Activated CD8-positive, alpha-beta memory T cell treated with anti-CD3 and anti-CD28 coated beads for 36 hours (primary cell): ENCODE measurements around the gene UGGT1. TPM values are rescaled to one million over a fixed set of nuclear protein-coding genes. Genes with fewer than 3 reads are reported as not detected.

Source experiments
- CTCF ChIA-PET: fragments of 350-600 bp; sonication (Branson Sonifier 250); formaldehyde crosslinking; loops from one replicate; lab custom pipeline; 2021; ENCODE audit warnings: antibody characterized with exemption; lab: Charles Lee
- POLR2A ChIA-PET: fragments of 350-600 bp; sonication (Branson Sonifier 250); formaldehyde crosslinking; loops from one replicate; lab custom pipeline; 2021; ENCODE audit warnings: antibody characterized with exemption; lab: Charles Lee
- total RNA-seq, 2 experiments: library from RNA; stranded (reverse); gene quantifications; one replicate each; pipeline ENCODE4 v1.2.3, GENCODE V29; 2021

The UGGT1 gene
- total RNA-seq: 10 to 100 TPM; 54.1 to 55.6 TPM

- ChIA-PET POLR2A (interaction anchor here (0.6 to 1.7 kb wide), 6 partner anchors 12 to 797 kb away, joined by 3 to 7 read pairs (median 4); partner anchors contain the start of genes ERCC3, IWS1, SAP130 and SFT2D3), CTCF (interaction anchor here (0.5 to 1.5 kb wide), 3 partner anchors 10 to 87 kb away, joined by 3 read pairs; no protein-coding TSS in a partner anchor)
Measured at GRCh38 chr2:128090945-128091725, at the start of gene UGGT1. Gene UGGT1 (plus strand): TSS chr2:128091200. CDS start chr2:128091358, 158 bp downstream.

- CTCF ChIA-PET: no interaction called here
Measured at GRCh38 chr2:128041561-128041960, 49.4 kb upstream of the UGGT1 start.

GRCh38 chr2:128043041-128043440, 48.0 kb upstream of the UGGT1 start:
- POLR2A ChIA-PET: no interaction called here
- CTCF ChIA-PET: no interaction called here

More at GRCh38 chr2:128041561-128041960, 49.4 kb upstream of the UGGT1 start:
- POLR2A ChIA-PET: no interaction called here

GRCh38 chr2:128053331-128053730, 37.7 kb upstream of the UGGT1 start:
- ChIA-PET POLR2A (no interaction called here), CTCF (interaction anchor here (1.6 kb wide), 1 partner anchor 10 kb away, joined by 4 read pairs; no protein-coding TSS in a partner anchor)

GRCh38 chr2:128054104-128054885, 36.7 kb upstream of the UGGT1 start:
- ChIA-PET CTCF (interaction anchor here (0.6 to 0.7 kb wide), 2 partner anchors 47 to 134 kb away, joined by 3 to 4 read pairs; no protein-coding TSS in a partner anchor), POLR2A (no interaction called here)

GRCh38 chr2:128057334-128057733, 33.7 kb upstream of the UGGT1 start:
- ChIA-PET POLR2A (no interaction called here), CTCF (no interaction called here)

GRCh38 chr2:128058114-128058513, 32.9 kb upstream of the UGGT1 start:
- ChIA-PET POLR2A (no interaction called here), CTCF (no interaction called here)

- CTCF ChIA-PET: no interaction called here
- POLR2A ChIA-PET: no interaction called here
Measured at GRCh38 chr2:128062571-128062970, 28.4 kb upstream of the UGGT1 start.

- POLR2A ChIA-PET: no interaction called here
- CTCF ChIA-PET: interaction anchor here (0.7 kb wide), 1 partner anchor 350 kb away, joined by 3 read pairs; no protein-coding TSS in a partner anchor
Measured at GRCh38 chr2:128064353-128064752, 26.6 kb upstream of the UGGT1 start.

GRCh38 chr2:128069769-128070168, 21.2 kb upstream of the UGGT1 start:
- ChIA-PET POLR2A (no interaction called here), CTCF (no interaction called here)

GRCh38 chr2:128073278-128073677, 17.7 kb upstream of the UGGT1 start:
- POLR2A ChIA-PET: no interaction called here
- CTCF ChIA-PET: interaction anchor here (0.7 kb wide), 1 partner anchor 221 kb away, joined by 3 read pairs; no protein-coding TSS in a partner anchor

- POLR2A ChIA-PET: no interaction called here
- CTCF ChIA-PET: interaction anchor here (0.6 kb wide), 1 partner anchor 10 kb away, joined by 3 read pairs; no protein-coding TSS in a partner anchor
Measured at GRCh38 chr2:128076461-128077106, 14.4 kb upstream of the UGGT1 start.

GRCh38 chr2:128084757-128085156, 6.2 kb upstream of the UGGT1 start:
- POLR2A ChIA-PET: no interaction called here
- CTCF ChIA-PET: no interaction called here

- ChIA-PET CTCF (no interaction called here), POLR2A (no interaction called here)
Measured at GRCh38 chr2:128086244-128086643, 4.8 kb upstream of the UGGT1 start.

- ChIA-PET CTCF (interaction anchor here (0.5 to 0.8 kb wide), 2 partner anchors 62 to 86 kb away, joined by 3 read pairs; no protein-coding TSS in a partner anchor), POLR2A (interaction anchor here (1.5 to 1.7 kb wide), 2 partner anchors 22 to 389 kb away, joined by 6 to 7 read pairs; partner anchors contain the start of gene SFT2D3)
Measured at GRCh38 chr2:128090575-128090944, 440 bp upstream of the UGGT1 start.

GRCh38 chr2:128091726-128092080, 703 bp downstream of the UGGT1 start:
- POLR2A ChIA-PET: interaction anchor here (0.7 to 1.7 kb wide), 6 partner anchors 11 to 798 kb away, joined by 3 to 7 read pairs (median 4); partner anchors contain the start of genes ERCC3, IWS1 and SFT2D3
- CTCF ChIA-PET: interaction anchor here (1.5 kb wide), 1 partner anchor 9 kb away, joined by 3 read pairs; no protein-coding TSS in a partner anchor

- CTCF ChIA-PET: interaction anchor here (1.1 kb wide), 1 partner anchor 501 kb away, joined by 3 read pairs; no protein-coding TSS in a partner anchor
- POLR2A ChIA-PET: interaction anchor here (1.1 kb wide), 1 partner anchor 10 kb away, joined by 4 read pairs; no protein-coding TSS in a partner anchor
Measured at GRCh38 chr2:128092656-128093055, 1.7 kb downstream of the UGGT1 start.

GRCh38 chr2:128093762-128094161, 2.8 kb downstream of the UGGT1 start:
- ChIA-PET POLR2A (no interaction called here), CTCF (no interaction called here)

GRCh38 chr2:128095201-128095600, 4.2 kb downstream of the UGGT1 start:
- POLR2A ChIA-PET: no interaction called here
- CTCF ChIA-PET: no interaction called here
